DND-41 (cell line): ENCODE data around the gene KCNAB3.
A peak's percentile ranks its signal among the peaks of the same experiment; 100 is the strongest.

ENCODE experiments used
- ATAC-seq: fragments of 200-7000 bp; cut with Tn5 transposase; 3 replicates; pipeline ENCODE4 v1.9.1; 2021; ENCODE audit warnings: low read depth; ENCODE audit not compliant: insufficient read depth
- DNase-seq: peaks from one replicate; pipeline ENCODE4 v3.0.0-alpha.2; 2020
- H2AFZ ChIP-seq: 2 replicates; pipeline ENCODE4 v1.6.0; 2012; ENCODE audit warnings: low read depth, low read length
- H3K27ac ChIP-seq: 2 replicates; pipeline ENCODE4 v1.5.1; 2012; ENCODE audit warnings: low read length, inconsistent platforms
- H3K27me3 ChIP-seq: fragments of 200-600 bp; sonication (generic); 2 replicates; pipeline ENCODE4 v1.6.0; 2012; ENCODE audit warnings: low read length, mild to moderate bottlenecking, inconsistent platforms; ENCODE audit not compliant: insufficient read depth, poor library complexity
- H3K36me3 ChIP-seq: 2 replicates; pipeline ENCODE4 v1.5.1; 2012; ENCODE audit warnings: low read length, inconsistent platforms; ENCODE audit not compliant: insufficient read depth
- H3K4me1 ChIP-seq: 2 replicates; pipeline ENCODE4 v1.5.1; 2012; ENCODE audit warnings: mild to moderate bottlenecking, low read length; ENCODE audit not compliant: insufficient read depth
- H3K4me2 ChIP-seq: 2 replicates; pipeline ENCODE4 v1.6.0; 2012; ENCODE audit warnings: mild to moderate bottlenecking, moderate library complexity, low read length, inconsistent platforms; ENCODE audit not compliant: insufficient read depth
- H3K4me3 ChIP-seq, 2 experiments: fragments of 200-600 bp in 1 of 2; shearing (Covaris generic) in 1 of 2; 2 replicates each; pipeline ENCODE4 v1.5.1; 2012 to 2016; ENCODE audit warnings: inconsistent platforms in 2 of 2, low read length in 2 of 2, mild to moderate bottlenecking in 2 of 2, low read depth in 1 of 2, moderate library complexity in 1 of 2
- H3K79me2 ChIP-seq: 2 replicates; pipeline ENCODE4 v1.6.0; 2012; ENCODE audit warnings: low read length, inconsistent platforms; ENCODE audit not compliant: insufficient read depth
- H3K9ac ChIP-seq: 2 replicates; pipeline ENCODE4 v1.6.0; 2012; ENCODE audit warnings: low read depth, mild to moderate bottlenecking, inconsistent platforms, low read length, moderate library complexity
- H3K9me3 ChIP-seq: 2 replicates; pipeline ENCODE4 v1.5.1; 2012; ENCODE audit warnings: low read length, moderate library complexity, mild to moderate bottlenecking, inconsistent platforms; ENCODE audit not compliant: insufficient read depth, severe bottlenecking
- H4K20me1 ChIP-seq: 2 replicates; pipeline ENCODE4 v1.6.0; 2012; ENCODE audit warnings: low read length; ENCODE audit not compliant: insufficient read depth
- CTCF ChIP-seq: IDR thresholded peaks from 2 replicates; pipeline ENCODE4 v1.5.1; 2012; ENCODE audit warnings: borderline replicate concordance, low read length, moderate library complexity, mild to moderate bottlenecking; ENCODE audit not compliant: poor library complexity, severe bottlenecking; ENCODE audit errors: extremely low read depth
- EZH2 ChIP-seq: IDR thresholded peaks from 3 replicates; pipeline ENCODE4 v1.6.1; 2012; ENCODE audit warnings: borderline replicate concordance, low read depth, mild to moderate bottlenecking, moderate library complexity, low read length, inconsistent platforms; ENCODE audit not compliant: severe bottlenecking

Gene KCNAB3

GRCh38 chr17:7931709-7932482 lies 2.2 kb upstream of the KCNAB3 start, which contains the start of the genes CNTROB and TRAPPC1:
Gene CNTROB (plus strand): TSS chr17:7932206. CDS start chr17:7933080, 874 bp downstream.
Gene TRAPPC1 (minus strand): TSS chr17:7931946. CDS start chr17:7931829, 117 bp downstream.
- no peak for TF ChIP-seq CTCF
- TF ChIP-seq EZH2 = no peak
- Histone ChIP-seq H4K20me1 (no peaks in the 10 kb centered on the region), H3K27me3 (no peaks in the 10 kb centered on the region), H2AFZ (peak within 1 kb of the TSS; percentile 97), H3K36me3 (peaks cover 38% of the 10 kb centered on the region), H3K9ac (peak within 1 kb of the TSS; percentile 90), H3K9me3 (no peaks in the 10 kb centered on the region), H3K4me1 (peaks cover 54% of the 10 kb centered on the region), H3K4me3 (peak within 1 kb of the TSS; percentile 71 to 82), H3K79me2 (peaks cover 51% of the 10 kb centered on the region), H3K27ac (peak within 1 kb of the TSS; percentile 99), H3K4me2 (peak within 1 kb of the TSS; percentile 89)
- DNase-seq (peak; percentile 100), ATAC-seq (peak; percentile 92)

GRCh38 chr17:7930841-7931631 lies 1.4 kb upstream of the KCNAB3 start:
- peaks cover 50% of the 10 kb centered on the region for H3K4me1 ChIP-seq
- DNase-seq = no peak

GRCh38 chr17:7927596-7927995 lies 2.1 kb downstream of the KCNAB3 start:
- H2AFZ ChIP-seq = no peak overlapping the region
- H3K27ac ChIP-seq = no peak overlapping the region
- DNase-seq (no peak), ATAC-seq (no peak)
- H3K9ac ChIP-seq = no peak overlapping the region
- peaks cover 12% of the 10 kb centered on the region for H3K36me3 ChIP-seq
- peaks cover 18% of the 10 kb centered on the region for H3K4me1 ChIP-seq
- H3K4me3 ChIP-seq = no peak overlapping the region
- no peak overlapping the region for H3K4me2 ChIP-seq
- H3K27me3 ChIP-seq = no peaks in the 10 kb centered on the region
- TF ChIP-seq CTCF = no peak
- no peaks in the 10 kb centered on the region for H3K9me3 ChIP-seq
- no peaks in the 10 kb centered on the region for H4K20me1 ChIP-seq
- H3K79me2 ChIP-seq = peaks cover 19% of the 10 kb centered on the region

More at GRCh38 chr17:7930841-7931631, 1.4 kb upstream of the KCNAB3 start:
- peaks cover 29% of the 10 kb centered on the region for H3K36me3 ChIP-seq
- no peaks in the 10 kb centered on the region for H3K9me3 ChIP-seq
- TF ChIP-seq CTCF (no peak), EZH2 (no peak)
- no peaks in the 10 kb centered on the region for H3K27me3 ChIP-seq
- ATAC-seq = no peak
- H2AFZ ChIP-seq = peak overlapping the region; percentile 85
- peak overlapping the region; percentile 90 for H3K9ac ChIP-seq
- no peaks in the 10 kb centered on the region for H4K20me1 ChIP-seq
- H3K4me3 ChIP-seq = peak overlapping the region; percentile 71 to 82
- peak overlapping the region; percentile 89 for H3K4me2 ChIP-seq
- peaks cover 49% of the 10 kb centered on the region for H3K79me2 ChIP-seq
- peak overlapping the region; percentile 86 for H3K27ac ChIP-seq
